Measurements from ENCODE around the gene TERB1.
A peak's percentile ranks its signal among the peaks of the same experiment; 100 is the strongest.

The TERB1 gene

DNA sequence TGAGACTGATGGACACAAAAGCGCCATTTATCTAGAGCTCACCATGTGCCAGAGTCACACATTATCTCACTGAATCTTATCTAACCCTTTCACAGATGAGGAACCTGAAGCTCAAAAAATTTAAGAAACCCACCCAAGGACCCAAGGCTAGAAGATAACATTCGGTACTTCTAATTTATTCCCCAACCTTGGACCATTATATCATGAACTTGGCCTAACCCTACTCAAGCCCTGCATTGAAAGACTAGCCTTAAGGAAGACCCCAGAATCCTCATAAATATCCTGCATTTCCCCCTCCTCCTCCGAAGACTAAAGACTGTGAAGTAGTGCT lies 49.4 kb downstream of the TERB1 start:
- Histone ChIP-seq H3K14ac (ENCODE audit: low read length) (no peak overlapping the region), H3K4me2 (ENCODE audit: insufficient read depth, low read length, poor library complexity, severe bottlenecking) (peak overlapping the region; percentile 63), H2BK15ac (ENCODE audit: low read length) (no peak overlapping the region), H4K91ac (ENCODE audit: low read depth, low read length, poor library complexity) (no peak overlapping the region), H3K9me3 (replicated peaks in 1 of 2; ENCODE audit: control insufficient read depth in 2 of 2, insufficient read depth in 1 of 2, low read depth in 1 of 2, low read length in 2 of 2) (no peaks in the 10 kb centered on the region), H2BK12ac (ENCODE audit: low read length) (no peak overlapping the region), H3K27me3 (ENCODE audit: control insufficient read depth in 3 of 3, insufficient read depth in 3 of 3, low read depth in 1 of 3, low read length in 3 of 3) (peaks cover 0 to 26% (median 3%) of the 10 kb centered on the region in 3 experiments), H4K8ac (ENCODE audit: low read depth, low read length) (no peak overlapping the region), H3K18ac (ENCODE audit: low read length) (no peak overlapping the region), H3K36me3 (replicated peaks in 1 of 2; ENCODE audit: control insufficient read depth in 2 of 2, insufficient read depth in 2 of 2, low read length in 2 of 2) (peaks cover 11 to 36% of the 10 kb centered on the region in 2 donors), H3K79me1 (ENCODE audit: low read depth, low read length) (peaks cover 5% of the 10 kb centered on the region), H3K4me3 (ENCODE audit: low read length in 2 of 2) (peak overlapping the region in 1 of 2 donors; percentile 99), H3K4ac (ENCODE audit: low read length) (no peak overlapping the region), H3K9ac (ENCODE audit: low read depth, low read length, poor library complexity) (no peak overlapping the region), H3K4me1 (ENCODE audit: control insufficient read depth in 2 of 2, insufficient read depth in 1 of 2, low read depth in 1 of 2, low read length in 2 of 2) (peaks cover 4 to 9% of the 10 kb centered on the region in 2 donors), H2AK5ac (ENCODE audit: low read depth, low read length) (no peak overlapping the region), H2BK120ac (ENCODE audit: low read depth, low read length) (no peak overlapping the region), H3K23ac (ENCODE audit: low read depth, low read length, poor library complexity) (no peak overlapping the region), H2AFZ (ENCODE audit: low read length) (peak overlapping the region; percentile 96), H3K27ac (replicated peaks; ENCODE audit: low read length) (no peak overlapping the region), H2BK5ac (ENCODE audit: low read length) (no peak overlapping the region)
- WGBS, 2 donors (ENCODE audit: extremely low coverage in 2 of 2, insufficient read length in 2 of 2, insufficient replicate concordance in 1 of 2), result no CpG with 5 or more reads among the region's 3 CpGs
- no peak for DNase-seq (ENCODE audit: low spot score)

DNA sequence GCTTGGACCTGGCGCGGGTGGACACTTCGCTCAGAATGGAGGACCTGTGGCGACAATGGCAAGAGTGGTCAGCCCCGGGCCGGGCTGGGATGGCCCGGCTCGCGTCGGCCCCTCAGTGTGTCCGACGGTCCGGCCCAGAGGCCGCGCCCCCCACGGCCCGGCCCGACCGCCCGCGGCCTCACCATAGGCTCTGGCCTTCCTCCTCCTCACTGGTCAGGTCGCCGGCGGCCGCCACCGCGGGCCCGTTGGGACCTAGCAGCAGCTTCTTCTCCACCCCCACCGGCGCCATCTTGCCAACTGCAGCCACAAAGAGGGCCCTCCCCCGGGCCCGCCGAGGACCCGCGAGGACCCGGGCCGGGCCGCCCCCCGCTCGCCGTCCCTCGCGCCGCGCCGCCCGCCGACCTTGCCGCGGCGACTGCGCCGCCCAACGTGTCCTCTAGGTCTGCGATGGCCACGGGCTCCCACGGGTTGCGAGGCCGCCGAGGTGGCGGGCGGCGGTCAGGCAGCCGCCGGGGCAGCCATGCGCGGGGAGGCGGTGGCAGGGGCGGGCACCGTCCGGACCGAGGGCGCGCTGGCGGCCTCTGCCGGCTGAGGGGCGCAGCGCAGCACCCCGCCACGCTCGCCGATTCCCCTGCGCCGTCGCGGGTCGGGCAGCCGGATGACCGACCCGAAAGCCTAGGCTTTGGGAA lies 49.9 kb downstream of the TERB1 start, which contains the start of gene DYNC1LI2:
DYNC1LI2 (minus strand) TSS at position 307 of the 689 bp plus-strand sequence; CDS start at position 289, 18 bp downstream.
- H3K27me3 ChIP-seq (ENCODE audit: control insufficient read depth in 3 of 3, insufficient read depth in 3 of 3, low read depth in 1 of 3, low read length in 3 of 3), result peaks cover 0 to 22% (median 3%) of the 10 kb centered on the region in 3 experiments
- no peak within 1 kb of the TSS for H2BK120ac ChIP-seq (ENCODE audit: low read depth, low read length)
- peak within 1 kb of the TSS; percentile 83 for H2BK5ac ChIP-seq (ENCODE audit: low read length)
- H4K91ac ChIP-seq (ENCODE audit: low read depth, low read length, poor library complexity), result peak within 1 kb of the TSS; percentile 15
- no peak within 1 kb of the TSS for H2BK12ac ChIP-seq (ENCODE audit: low read length)
- H2AK5ac ChIP-seq (ENCODE audit: low read depth, low read length), result peak within 1 kb of the TSS; percentile 79
- no CpG with 5 or more reads among the region's 90 CpGs for WGBS, 2 donors (ENCODE audit: extremely low coverage in 2 of 2, insufficient read length in 2 of 2, insufficient replicate concordance in 1 of 2)
- peaks cover 5% of the 10 kb centered on the region for H3K79me1 ChIP-seq (ENCODE audit: low read depth, low read length)
- H3K4me3 ChIP-seq (ENCODE audit: low read length in 2 of 2), result peak within 1 kb of the TSS; percentile 98 to 99
- H2AFZ ChIP-seq (ENCODE audit: low read length), result peak within 1 kb of the TSS; percentile 96
- peak within 1 kb of the TSS; percentile 61 for H3K23ac ChIP-seq (ENCODE audit: low read depth, low read length, poor library complexity)
- peaks cover 4 to 9% of the 10 kb centered on the region in 2 donors for H3K4me1 ChIP-seq (ENCODE audit: control insufficient read depth in 2 of 2, insufficient read depth in 1 of 2, low read depth in 1 of 2, low read length in 2 of 2)
- H3K14ac ChIP-seq (ENCODE audit: low read length), result peak within 1 kb of the TSS; percentile 56
- peaks cover 15 to 42% of the 10 kb centered on the region in 2 donors for H3K36me3 ChIP-seq (replicated peaks in 1 of 2; ENCODE audit: control insufficient read depth in 2 of 2, insufficient read depth in 2 of 2, low read length in 2 of 2)
- H3K9ac ChIP-seq (ENCODE audit: low read depth, low read length, poor library complexity), result peak within 1 kb of the TSS; percentile 94
- H3K9me3 ChIP-seq (replicated peaks in 1 of 2; ENCODE audit: control insufficient read depth in 2 of 2, insufficient read depth in 1 of 2, low read depth in 1 of 2, low read length in 2 of 2), result no peaks in the 10 kb centered on the region
- H3K4ac ChIP-seq (ENCODE audit: low read length), result peak within 1 kb of the TSS; percentile 80
- H3K18ac ChIP-seq (ENCODE audit: low read length), result peak within 1 kb of the TSS; percentile 99
- peak; percentile 69 for DNase-seq (ENCODE audit: low spot score)
- H3K27ac ChIP-seq (replicated peaks; ENCODE audit: low read length), result peak within 1 kb of the TSS; percentile 64
- H2BK15ac ChIP-seq (ENCODE audit: low read length), result peak within 1 kb of the TSS; percentile 56
- H4K8ac ChIP-seq (ENCODE audit: low read depth, low read length), result no peak within 1 kb of the TSS
- peak within 1 kb of the TSS; percentile 77 for H3K4me2 ChIP-seq (ENCODE audit: insufficient read depth, low read length, poor library complexity, severe bottlenecking)

DNA sequence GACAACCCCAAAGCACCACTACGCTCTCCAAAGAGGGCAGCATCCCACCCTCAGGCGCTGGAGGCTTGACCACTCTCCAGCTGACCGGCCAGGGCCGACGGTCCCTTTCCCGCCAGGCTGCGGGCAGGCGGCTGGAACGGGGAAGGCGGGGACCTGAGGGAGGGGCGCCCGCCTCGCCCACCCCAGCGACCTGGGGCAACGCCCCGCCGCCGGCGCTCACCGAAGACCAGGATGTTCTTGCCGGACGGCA lies 50.4 kb downstream of the TERB1 start:
- H3K9me3 ChIP-seq (replicated peaks in 1 of 2; ENCODE audit: control insufficient read depth in 2 of 2, insufficient read depth in 1 of 2, low read depth in 1 of 2, low read length in 2 of 2), result no peaks in the 10 kb centered on the region
- peaks cover 4 to 9% of the 10 kb centered on the region in 2 donors for H3K4me1 ChIP-seq (ENCODE audit: control insufficient read depth in 2 of 2, insufficient read depth in 1 of 2, low read depth in 1 of 2, low read length in 2 of 2)
- peak; percentile 18 for DNase-seq (ENCODE audit: low spot score)
- H2BK15ac ChIP-seq (ENCODE audit: low read length), result peak overlapping the region; percentile 56
- H2BK5ac ChIP-seq (ENCODE audit: low read length), result peak overlapping the region; percentile 83
- peak overlapping the region; percentile 15 for H4K91ac ChIP-seq (ENCODE audit: low read depth, low read length, poor library complexity)
- H3K79me1 ChIP-seq (ENCODE audit: low read depth, low read length), result peaks cover 7% of the 10 kb centered on the region
- peak overlapping the region; percentile 64 for H3K27ac ChIP-seq (replicated peaks; ENCODE audit: low read length)
- H3K36me3 ChIP-seq (replicated peaks in 1 of 2; ENCODE audit: control insufficient read depth in 2 of 2, insufficient read depth in 2 of 2, low read length in 2 of 2), result peaks cover 18 to 46% of the 10 kb centered on the region in 2 donors
- peak overlapping the region; percentile 80 for H3K4ac ChIP-seq (ENCODE audit: low read length)
- peak overlapping the region; percentile 56 for H3K14ac ChIP-seq (ENCODE audit: low read length)
- no peak overlapping the region for H4K8ac ChIP-seq (ENCODE audit: low read depth, low read length)
- H2AFZ ChIP-seq (ENCODE audit: low read length), result peak overlapping the region; percentile 96
- peak overlapping the region; percentile 77 for H3K4me2 ChIP-seq (ENCODE audit: insufficient read depth, low read length, poor library complexity, severe bottlenecking)
- H3K23ac ChIP-seq (ENCODE audit: low read depth, low read length, poor library complexity), result peak overlapping the region; percentile 61
- H2BK120ac ChIP-seq (ENCODE audit: low read depth, low read length), result no peak overlapping the region
- H3K18ac ChIP-seq (ENCODE audit: low read length), result peak overlapping the region; percentile 97
- peak overlapping the region; percentile 94 for H3K9ac ChIP-seq (ENCODE audit: low read depth, low read length, poor library complexity)
- peak overlapping the region; percentile 79 for H2AK5ac ChIP-seq (ENCODE audit: low read depth, low read length)
- H3K4me3 ChIP-seq (ENCODE audit: low read length in 2 of 2), result peak overlapping the region; percentile 98 to 99
- peaks cover 0 to 22% (median 3%) of the 10 kb centered on the region in 3 experiments for H3K27me3 ChIP-seq (ENCODE audit: control insufficient read depth in 3 of 3, insufficient read depth in 3 of 3, low read depth in 1 of 3, low read length in 3 of 3)
- no peak overlapping the region for H2BK12ac ChIP-seq (ENCODE audit: low read length)
- no CpG with 5 or more reads among the region's 22 CpGs for WGBS, 2 donors (ENCODE audit: extremely low coverage in 2 of 2, insufficient read length in 2 of 2, insufficient replicate concordance in 1 of 2)

DNA sequence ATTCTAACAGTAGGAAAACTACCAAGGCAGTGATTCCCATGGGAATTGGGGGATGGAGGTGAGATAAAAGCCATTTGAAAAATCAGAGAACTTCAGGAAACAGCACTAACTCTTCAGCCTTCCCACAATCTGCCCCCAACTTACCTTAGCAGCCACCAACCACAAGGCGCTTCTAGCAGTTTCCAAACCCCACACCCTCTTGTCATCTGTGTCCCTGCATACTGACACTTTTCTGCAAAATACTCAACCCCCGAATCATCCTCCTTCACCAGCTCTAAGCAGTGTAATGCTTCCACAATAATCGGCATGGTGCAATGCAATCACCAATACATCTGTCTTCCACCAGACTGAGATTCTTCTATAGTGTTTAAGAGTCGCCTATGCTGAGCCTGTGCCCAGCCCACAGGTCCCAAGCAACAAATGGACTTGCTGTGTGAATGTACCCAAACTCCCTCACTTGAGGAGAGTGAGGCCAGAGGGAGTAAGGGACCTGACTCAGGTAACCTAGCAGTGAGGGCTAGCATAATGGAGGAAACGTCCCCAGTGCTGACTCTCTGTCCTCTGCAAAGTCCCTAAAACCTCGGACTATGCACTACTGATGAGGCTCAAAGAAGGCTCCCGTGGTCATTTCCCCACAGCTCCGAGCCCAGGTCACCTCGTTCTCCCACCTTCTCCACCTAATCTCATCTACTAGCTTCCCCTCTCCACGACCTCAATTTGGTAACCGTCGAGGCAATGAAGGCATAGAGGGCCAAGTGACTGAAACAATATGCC lies 50.9 kb downstream of the TERB1 start:
- H4K91ac ChIP-seq (ENCODE audit: low read depth, low read length, poor library complexity), result no peak overlapping the region
- no peak for DNase-seq (ENCODE audit: low spot score)
- peak overlapping the region; percentile 98 to 99 for H3K4me3 ChIP-seq (ENCODE audit: low read length in 2 of 2)
- peak overlapping the region; percentile 79 for H2AK5ac ChIP-seq (ENCODE audit: low read depth, low read length)
- peaks cover 4 to 9% of the 10 kb centered on the region in 2 donors for H3K4me1 ChIP-seq (ENCODE audit: control insufficient read depth in 2 of 2, insufficient read depth in 1 of 2, low read depth in 1 of 2, low read length in 2 of 2)
- peak overlapping the region; percentile 61 for H3K23ac ChIP-seq (ENCODE audit: low read depth, low read length, poor library complexity)
- H4K8ac ChIP-seq (ENCODE audit: low read depth, low read length), result no peak overlapping the region
- H2BK120ac ChIP-seq (ENCODE audit: low read depth, low read length), result no peak overlapping the region
- peaks cover 7% of the 10 kb centered on the region for H3K79me1 ChIP-seq (ENCODE audit: low read depth, low read length)
- peak overlapping the region; percentile 96 for H2AFZ ChIP-seq (ENCODE audit: low read length)
- no peak overlapping the region for H2BK15ac ChIP-seq (ENCODE audit: low read length)
- H3K18ac ChIP-seq (ENCODE audit: low read length), result peak overlapping the region; percentile 97
- H3K4me2 ChIP-seq (ENCODE audit: insufficient read depth, low read length, poor library complexity, severe bottlenecking), result peak overlapping the region; percentile 77
- peaks cover 20 to 51% of the 10 kb centered on the region in 2 donors for H3K36me3 ChIP-seq (replicated peaks in 1 of 2; ENCODE audit: control insufficient read depth in 2 of 2, insufficient read depth in 2 of 2, low read length in 2 of 2)
- H3K27ac ChIP-seq (replicated peaks; ENCODE audit: low read length), result no peak overlapping the region
- WGBS, 2 donors (ENCODE audit: extremely low coverage in 2 of 2, insufficient read length in 2 of 2, insufficient replicate concordance in 1 of 2), result no CpG with 5 or more reads among the region's 12 CpGs
- H3K14ac ChIP-seq (ENCODE audit: low read length), result peak overlapping the region; percentile 56
- peak overlapping the region; percentile 83 for H2BK5ac ChIP-seq (ENCODE audit: low read length)
- H3K9me3 ChIP-seq (replicated peaks in 1 of 2; ENCODE audit: control insufficient read depth in 2 of 2, insufficient read depth in 1 of 2, low read depth in 1 of 2, low read length in 2 of 2), result no peaks in the 10 kb centered on the region
- peaks cover 0 to 21% (median 3%) of the 10 kb centered on the region in 3 experiments for H3K27me3 ChIP-seq (ENCODE audit: control insufficient read depth in 3 of 3, insufficient read depth in 3 of 3, low read depth in 1 of 3, low read length in 3 of 3)
- no peak overlapping the region for H2BK12ac ChIP-seq (ENCODE audit: low read length)
- no peak overlapping the region for H3K4ac ChIP-seq (ENCODE audit: low read length)
- H3K9ac ChIP-seq (ENCODE audit: low read depth, low read length, poor library complexity), result peak overlapping the region; percentile 94
